ENCODE measurements around the gene ROBO3.

The ROBO3 gene

DNA sequence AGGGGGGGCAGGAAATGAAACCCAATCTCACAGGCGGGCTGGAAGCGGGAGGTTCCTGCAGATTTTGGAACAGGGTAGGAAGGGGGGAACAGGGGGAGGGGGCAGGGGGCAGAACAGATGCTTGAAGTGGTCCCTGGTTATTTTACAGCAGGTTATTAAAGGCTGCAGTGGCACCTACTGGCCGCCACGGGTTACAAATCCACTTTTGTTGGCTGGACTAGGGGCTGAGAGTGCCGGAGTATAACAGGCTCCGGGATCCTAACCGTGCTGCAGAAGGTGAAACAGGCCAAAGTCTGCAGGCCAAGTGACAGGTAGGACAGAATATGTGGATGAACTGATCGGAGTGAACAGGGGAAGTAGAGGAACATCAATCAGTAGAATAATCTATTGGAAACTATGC, 2.5 kb downstream of the ROBO3 start:
- TF ChIP-seq, protein P1, sequence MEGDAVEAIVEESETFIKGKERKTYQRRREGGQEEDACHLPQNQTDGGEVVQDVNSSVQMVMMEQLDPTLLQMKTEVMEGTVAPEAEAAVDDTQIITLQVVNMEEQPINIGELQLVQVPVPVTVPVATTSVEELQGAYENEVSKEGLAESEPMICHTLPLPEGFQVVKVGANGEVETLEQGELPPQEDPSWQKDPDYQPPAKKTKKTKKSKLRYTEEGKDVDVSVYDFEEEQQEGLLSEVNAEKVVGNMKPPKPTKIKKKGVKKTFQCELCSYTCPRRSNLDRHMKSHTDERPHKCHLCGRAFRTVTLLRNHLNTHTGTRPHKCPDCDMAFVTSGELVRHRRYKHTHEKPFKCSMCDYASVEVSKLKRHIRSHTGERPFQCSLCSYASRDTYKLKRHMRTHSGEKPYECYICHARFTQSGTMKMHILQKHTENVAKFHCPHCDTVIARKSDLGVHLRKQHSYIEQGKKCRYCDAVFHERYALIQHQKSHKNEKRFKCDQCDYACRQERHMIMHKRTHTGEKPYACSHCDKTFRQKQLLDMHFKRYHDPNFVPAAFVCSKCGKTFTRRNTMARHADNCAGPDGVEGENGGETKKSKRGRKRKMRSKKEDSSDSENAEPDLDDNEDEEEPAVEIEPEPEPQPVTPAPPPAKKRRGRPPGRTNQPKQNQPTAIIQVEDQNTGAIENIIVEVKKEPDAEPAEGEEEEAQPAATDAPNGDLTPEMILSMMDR (IDR thresholded peaks at IDR 0.05), result peak; percentile 53

GRCh38 chr11:124868331-124869274, 3.4 kb downstream of the ROBO3 start:
- TF ChIP-seq, protein P1 (IDR thresholded peaks at IDR 0.05), result 0 out of 2 replicates have a peak, but pooled peaks have one; percentile 11

- TF ChIP-seq, protein P1 (IDR thresholded peaks at IDR 0.05), result no peak
Observed at GRCh38 chr11:124869331-124869730, 4.1 kb downstream of the ROBO3 start.

GRCh38 chr11:124869856-124870387, 4.7 kb downstream of the ROBO3 start:
- TF ChIP-seq, protein P1 (IDR thresholded peaks at IDR 0.05), result no peak

DNA sequence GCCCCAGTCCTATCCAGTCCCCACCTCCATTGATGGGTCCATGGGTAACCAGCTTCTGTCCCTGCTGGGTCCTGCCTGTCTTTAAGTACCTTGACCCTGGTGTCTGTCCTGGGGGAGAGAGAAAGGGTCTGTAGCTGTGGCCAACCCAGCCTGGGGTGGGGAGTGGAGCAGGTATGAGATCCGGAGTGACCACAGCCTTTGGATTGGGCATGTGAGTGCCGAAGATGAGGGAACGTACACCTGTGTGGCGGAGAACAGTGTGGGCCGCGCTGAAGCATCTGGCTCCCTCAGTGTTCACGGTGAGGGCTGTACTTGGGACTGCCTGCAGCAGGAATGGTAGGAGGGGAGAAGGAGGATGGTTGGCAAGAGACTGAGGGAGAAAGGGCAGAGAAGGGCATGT, 5.2 kb downstream of the ROBO3 start:
- TF ChIP-seq, protein P1 (IDR thresholded peaks at IDR 0.05), result no peak

DNA sequence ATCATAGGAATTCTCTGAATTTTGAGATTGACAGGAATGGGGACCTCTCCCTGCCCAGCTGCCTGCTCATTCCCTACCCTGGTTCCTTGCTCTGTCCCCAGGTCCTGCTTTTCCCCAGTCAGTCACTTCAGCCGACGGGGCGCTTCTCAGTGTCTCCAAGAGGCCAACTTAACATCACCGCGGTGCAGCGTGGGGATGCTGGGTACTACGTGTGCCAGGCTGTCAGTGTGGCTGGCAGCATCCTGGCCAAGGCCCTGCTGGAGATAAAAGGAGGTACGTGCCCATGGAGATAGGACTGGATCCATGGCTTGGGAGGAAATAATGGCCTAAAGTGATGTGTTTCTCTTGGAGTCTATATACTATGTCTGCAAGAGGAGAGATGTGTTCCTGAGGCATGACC, 7.0 kb downstream of the ROBO3 start:
- TF ChIP-seq, protein P1 (IDR thresholded peaks at IDR 0.05), result no peak

GRCh38 chr11:124872741-124873140, 7.5 kb downstream of the ROBO3 start:
- TF ChIP-seq, protein P1 (IDR thresholded peaks at IDR 0.05), result no peak
